HFFc6 (cell line): Measurements from ENCODE around the gene NXPH4. TPM values are rescaled to one million over a fixed set of nuclear protein-coding genes. Genes with fewer than 3 reads are reported as not detected.

ENCODE experiments used
- DNase-seq: peaks from one replicate; pipeline ENCODE4 v3.0.0-alpha.2; 2018
- H3K27ac Mint-ChIP-seq: 2 replicates; pipeline ENCODE4 v1.8.0; 2020; ENCODE audit warnings: mild to moderate bottlenecking, mixed read lengths
- H3K27me3 Mint-ChIP-seq: 2 replicates; pipeline ENCODE4 v1.8.0; 2021; ENCODE audit warnings: mild to moderate bottlenecking, moderate library complexity, mixed read lengths; ENCODE audit not compliant: insufficient read depth
- H3K36me3 Mint-ChIP-seq: 2 replicates; pipeline ENCODE4 v1.8.0; 2021; ENCODE audit warnings: low read depth, mixed read lengths
- H3K4me1 Mint-ChIP-seq: 2 replicates; pipeline ENCODE4 v1.8.0; 2020; ENCODE audit warnings: low read depth, mixed read lengths
- H3K4me3 Mint-ChIP-seq: 2 replicates; pipeline ENCODE4 v1.8.0; 2020; ENCODE audit warnings: mild to moderate bottlenecking, moderate library complexity, mixed read lengths
- H3K9me3 Mint-ChIP-seq: 2 replicates; pipeline ENCODE4 v1.8.0; 2020; ENCODE audit warnings: mild to moderate bottlenecking, mixed read lengths
- total RNA-seq, 6 experiments: library from RNA; stranded (reverse); fragmentation: NEBNext Ultra II Directional; extraction: Animal tissue kit (Norgen Biotek cat#: 25700); gene quantifications; 2 replicates in 1 of 6; 3 replicates in 5 of 6; pipeline ENCODE4 v1.2.3, GENCODE V29; 2021
- TF ChIP-seq, protein P1 (sequence below): fragments of 200-600 bp; sonication (generic); IDR thresholded peaks from 2 replicates; pipeline ENCODE4 v1.5.0; 2021; ENCODE audit warnings: antibody characterized with exemption, mild to moderate bottlenecking

Gene NXPH4
- total RNA-seq, 6 experiments from 2014 or later, result 2.9 to 8.2 (median 3.9) TPM

DNA sequence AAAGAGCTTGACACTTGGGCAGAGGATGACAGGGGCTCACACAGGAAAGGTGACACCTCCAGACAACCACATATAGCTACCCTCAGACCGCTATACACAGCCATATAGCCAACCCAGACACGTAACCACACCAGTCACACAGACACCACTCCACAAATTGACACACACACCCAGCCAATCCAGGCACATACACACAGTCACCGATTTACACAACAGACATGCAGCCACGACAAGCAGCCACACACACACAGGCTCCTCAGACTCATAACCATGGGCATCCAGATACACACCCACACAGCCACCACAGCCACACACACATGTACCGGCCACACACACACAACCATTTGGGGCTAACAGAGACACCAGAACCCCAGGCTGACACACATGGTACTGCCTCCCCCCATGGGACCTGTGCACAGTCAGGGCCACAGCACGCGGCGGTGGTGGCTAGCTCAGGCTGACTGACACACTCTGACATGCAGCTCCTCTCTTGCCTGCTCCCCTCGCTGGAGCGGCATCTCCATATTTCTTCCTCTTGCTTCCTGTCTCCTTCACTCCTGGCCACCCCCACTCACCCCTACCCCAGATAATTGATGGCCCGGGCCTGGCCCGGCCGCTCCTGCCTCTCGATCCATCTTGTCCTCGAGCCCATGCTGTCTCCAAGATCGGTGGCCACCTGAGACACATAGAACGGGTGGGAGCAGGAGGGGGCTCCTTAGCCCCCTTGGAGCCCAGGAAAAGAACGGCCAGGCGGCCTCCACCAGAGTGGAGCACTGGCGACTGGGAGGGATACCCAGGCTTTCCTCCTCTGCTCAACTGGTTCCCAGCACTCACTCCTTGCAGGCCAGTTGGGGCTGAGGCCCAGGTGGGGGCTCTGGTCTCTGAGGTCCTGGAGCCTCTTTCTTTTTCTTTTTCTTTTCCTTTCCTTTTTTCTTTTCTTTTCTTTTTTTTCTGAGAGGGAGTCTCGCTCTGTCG is 6.9 kb downstream of the NXPH4 start:
- peaks cover 20% of the 10 kb centered on the region for H3K4me1 Mint-ChIP-seq
- peaks cover 21% of the 10 kb centered on the region for H3K27me3 Mint-ChIP-seq
- H3K9me3 Mint-ChIP-seq, result no peaks in the 10 kb centered on the region
- DNase-seq, result no peak
- no peaks in the 10 kb centered on the region for H3K36me3 Mint-ChIP-seq
- no peak overlapping the region for H3K27ac Mint-ChIP-seq
- H3K4me3 Mint-ChIP-seq, result no peak overlapping the region
- TF ChIP-seq, protein P1, sequence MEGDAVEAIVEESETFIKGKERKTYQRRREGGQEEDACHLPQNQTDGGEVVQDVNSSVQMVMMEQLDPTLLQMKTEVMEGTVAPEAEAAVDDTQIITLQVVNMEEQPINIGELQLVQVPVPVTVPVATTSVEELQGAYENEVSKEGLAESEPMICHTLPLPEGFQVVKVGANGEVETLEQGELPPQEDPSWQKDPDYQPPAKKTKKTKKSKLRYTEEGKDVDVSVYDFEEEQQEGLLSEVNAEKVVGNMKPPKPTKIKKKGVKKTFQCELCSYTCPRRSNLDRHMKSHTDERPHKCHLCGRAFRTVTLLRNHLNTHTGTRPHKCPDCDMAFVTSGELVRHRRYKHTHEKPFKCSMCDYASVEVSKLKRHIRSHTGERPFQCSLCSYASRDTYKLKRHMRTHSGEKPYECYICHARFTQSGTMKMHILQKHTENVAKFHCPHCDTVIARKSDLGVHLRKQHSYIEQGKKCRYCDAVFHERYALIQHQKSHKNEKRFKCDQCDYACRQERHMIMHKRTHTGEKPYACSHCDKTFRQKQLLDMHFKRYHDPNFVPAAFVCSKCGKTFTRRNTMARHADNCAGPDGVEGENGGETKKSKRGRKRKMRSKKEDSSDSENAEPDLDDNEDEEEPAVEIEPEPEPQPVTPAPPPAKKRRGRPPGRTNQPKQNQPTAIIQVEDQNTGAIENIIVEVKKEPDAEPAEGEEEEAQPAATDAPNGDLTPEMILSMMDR, result no peak

GRCh38 chr12:57224278-57224972 is 7.8 kb downstream of the NXPH4 start:
- Mint-ChIP-seq H3K4me1 (peaks cover 22% of the 10 kb centered on the region), H3K4me3 (no peak overlapping the region), H3K36me3 (no peaks in the 10 kb centered on the region)

DNA sequence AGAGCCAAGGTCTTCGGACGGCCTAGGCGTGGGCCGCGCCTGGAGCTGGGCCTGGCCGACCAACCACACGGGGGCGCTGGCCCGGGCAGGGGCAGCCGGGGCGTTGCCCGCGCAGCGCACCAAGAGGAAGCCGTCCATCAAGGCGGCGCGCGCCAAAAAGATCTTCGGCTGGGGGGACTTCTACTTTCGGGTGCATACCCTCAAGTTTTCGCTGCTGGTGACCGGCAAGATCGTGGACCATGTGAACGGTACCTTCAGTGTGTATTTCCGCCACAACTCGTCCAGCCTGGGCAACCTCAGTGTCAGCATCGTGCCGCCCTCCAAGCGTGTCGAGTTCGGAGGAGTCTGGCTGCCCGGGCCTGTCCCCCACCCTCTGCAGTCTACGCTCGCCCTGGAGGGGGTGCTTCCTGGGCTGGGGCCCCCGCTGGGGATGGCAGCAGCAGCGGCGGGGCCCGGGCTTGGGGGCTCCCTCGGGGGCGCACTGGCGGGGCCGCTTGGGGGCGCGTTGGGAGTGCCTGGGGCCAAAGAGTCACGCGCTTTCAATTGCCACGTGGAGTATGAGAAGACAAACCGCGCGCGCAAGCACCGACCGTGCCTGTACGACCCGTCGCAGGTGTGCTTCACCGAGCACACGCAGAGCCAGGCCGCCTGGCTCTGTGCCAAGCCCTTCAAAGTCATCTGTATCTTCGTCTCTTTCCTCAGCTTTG is 8.5 kb downstream of the NXPH4 start:
- H3K4me1 Mint-ChIP-seq, result peaks cover 25% of the 10 kb centered on the region
- no peak overlapping the region for H3K4me3 Mint-ChIP-seq
- H3K36me3 Mint-ChIP-seq, result peaks cover 6% of the 10 kb centered on the region; the same call in 1 of the 2 replicates
- DNase-seq, result no peak
- no peaks in the 10 kb centered on the region for H3K9me3 Mint-ChIP-seq
- TF ChIP-seq, protein P1, result peak; percentile 68
- H3K27me3 Mint-ChIP-seq, result peaks cover 14% of the 10 kb centered on the region
- no peak overlapping the region for H3K27ac Mint-ChIP-seq

More at GRCh38 chr12:57224278-57224972, 7.8 kb downstream of the NXPH4 start:
- TF ChIP-seq, protein P1, result no peak
- no peaks in the 10 kb centered on the region for H3K9me3 Mint-ChIP-seq
- DNase-seq, result no peak
- H3K27me3 Mint-ChIP-seq, result peaks cover 14% of the 10 kb centered on the region
- H3K27ac Mint-ChIP-seq, result no peak overlapping the region

GRCh38 chr12:57225680-57226210 is 9.2 kb downstream of the NXPH4 start:
- no peak for DNase-seq
- H3K27me3 Mint-ChIP-seq, result peaks cover 10% of the 10 kb centered on the region
- peaks cover 12% of the 10 kb centered on the region for H3K36me3 Mint-ChIP-seq
- H3K9me3 Mint-ChIP-seq, result no peaks in the 10 kb centered on the region
- H3K4me1 Mint-ChIP-seq, result peaks cover 31% of the 10 kb centered on the region
- no peak overlapping the region for H3K4me3 Mint-ChIP-seq
- H3K27ac Mint-ChIP-seq, result no peak overlapping the region
- TF ChIP-seq, protein P1, result no peak
